ENCODE results near the gene TSPO2.
"Not testable (repeated sequence)": the region's sequence is repeated elsewhere in the genome, so short reads cannot be mapped to it uniquely, and the experiment has no call there.

Gene TSPO2, protein sequence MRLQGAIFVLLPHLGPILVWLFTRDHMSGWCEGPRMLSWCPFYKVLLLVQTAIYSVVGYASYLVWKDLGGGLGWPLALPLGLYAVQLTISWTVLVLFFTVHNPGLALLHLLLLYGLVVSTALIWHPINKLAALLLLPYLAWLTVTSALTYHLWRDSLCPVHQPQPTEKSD

DNA sequence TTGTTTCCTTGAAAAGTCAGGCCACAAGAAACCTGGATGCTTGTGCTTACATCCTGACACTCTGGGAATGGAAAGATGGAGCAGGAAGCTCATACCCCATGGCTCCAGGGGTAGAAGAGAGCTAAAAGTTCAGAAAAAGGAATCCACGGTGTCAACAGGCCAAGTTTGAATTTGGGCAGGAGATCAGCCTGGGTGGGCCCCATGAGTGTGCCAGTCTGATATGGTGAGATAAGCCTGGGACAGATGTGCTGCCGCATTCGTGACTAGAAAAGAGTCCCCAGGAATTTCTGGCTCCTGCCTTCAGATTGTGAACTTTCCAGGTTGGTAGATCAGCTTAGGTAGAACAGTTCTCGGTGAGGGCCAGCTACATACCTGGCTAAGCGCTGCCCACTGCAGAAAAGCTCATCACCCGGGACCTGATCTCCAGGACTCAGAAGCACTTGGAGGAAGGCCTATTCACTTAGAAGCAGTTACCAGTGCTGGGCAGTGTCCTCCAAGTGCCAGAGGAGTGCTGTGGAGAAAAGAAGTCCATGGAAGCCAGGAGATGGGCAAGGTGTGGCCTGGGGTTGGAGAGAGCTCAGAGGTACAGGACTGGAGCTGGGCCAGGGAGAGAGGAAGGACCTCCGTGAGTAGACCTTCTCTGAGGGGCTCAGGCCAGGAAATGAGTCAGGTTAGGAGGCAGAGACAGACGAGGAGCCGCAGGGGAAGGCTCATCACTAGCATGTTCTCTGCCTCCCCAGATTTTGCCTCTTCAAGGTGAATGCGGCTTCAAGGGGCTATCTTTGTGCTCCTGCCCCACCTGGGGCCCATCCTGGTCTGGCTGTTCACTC, at the start of gene TSPO2:
Gene TSPO2, plus strand, starts transcription at position 242 of the 830 bp plus-strand sequence. Its CDS starts 519 bp downstream, at position 761.
- DNase-seq (ENCODE audit: low read depth in 1 of 2, low spot score in 1 of 2): no peak

DNA sequence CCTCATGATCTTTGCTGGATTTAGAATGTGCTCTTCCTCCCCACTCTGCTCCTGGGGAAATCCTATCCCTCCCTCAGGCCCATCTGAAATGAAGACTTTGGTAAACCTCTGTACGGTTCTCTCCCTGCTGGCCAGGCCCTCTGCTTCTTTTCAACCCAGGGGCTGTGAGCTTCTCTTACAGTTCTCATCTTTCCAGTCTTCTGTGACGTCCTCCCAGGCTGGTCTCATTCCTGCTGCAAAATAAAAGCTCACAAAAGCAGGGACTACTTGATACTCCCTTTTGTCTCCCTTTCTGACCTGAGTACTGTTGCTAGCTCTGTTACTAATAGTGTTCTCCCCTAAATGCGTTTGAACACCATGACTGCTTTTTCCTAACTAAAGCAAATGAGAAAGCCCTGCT, 49.5 kb upstream of the TSPO2 start:
- DNase-seq (ENCODE audit: low read depth in 1 of 2, low spot score in 1 of 2): no peak

DNA sequence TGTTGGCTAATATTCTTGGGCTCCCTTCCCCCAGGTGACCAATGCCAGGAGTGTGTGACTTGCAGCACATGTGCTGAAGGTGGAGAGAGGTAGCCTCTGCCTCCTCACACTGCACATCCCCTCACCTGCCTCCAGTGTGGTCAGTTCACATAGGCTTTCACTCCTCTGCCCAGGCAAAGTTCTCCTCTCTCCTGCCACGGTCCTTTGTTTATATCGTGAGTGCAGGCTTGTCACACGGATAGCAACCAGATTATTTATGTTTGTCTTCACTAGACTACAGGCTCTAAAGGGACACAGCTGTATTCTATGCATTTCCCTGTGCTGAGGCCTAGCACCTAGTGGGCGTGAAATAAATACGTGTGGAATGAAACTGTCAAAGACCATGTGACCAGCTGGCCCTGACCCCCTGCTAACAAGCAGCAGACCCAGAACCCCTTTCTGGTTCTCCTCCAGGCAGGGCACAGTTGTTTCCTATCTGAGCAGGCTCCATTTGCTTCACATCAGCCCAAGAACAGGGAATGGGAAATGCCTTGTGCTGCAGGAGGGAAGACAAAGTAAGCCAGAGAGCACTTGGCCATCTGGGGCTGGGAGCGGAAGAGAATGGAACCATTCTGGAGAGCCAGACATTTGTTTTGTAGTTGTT, 45.6 kb upstream of the TSPO2 start:
- no peak for DNase-seq (ENCODE audit: low read depth in 1 of 2, low spot score in 1 of 2)

DNA sequence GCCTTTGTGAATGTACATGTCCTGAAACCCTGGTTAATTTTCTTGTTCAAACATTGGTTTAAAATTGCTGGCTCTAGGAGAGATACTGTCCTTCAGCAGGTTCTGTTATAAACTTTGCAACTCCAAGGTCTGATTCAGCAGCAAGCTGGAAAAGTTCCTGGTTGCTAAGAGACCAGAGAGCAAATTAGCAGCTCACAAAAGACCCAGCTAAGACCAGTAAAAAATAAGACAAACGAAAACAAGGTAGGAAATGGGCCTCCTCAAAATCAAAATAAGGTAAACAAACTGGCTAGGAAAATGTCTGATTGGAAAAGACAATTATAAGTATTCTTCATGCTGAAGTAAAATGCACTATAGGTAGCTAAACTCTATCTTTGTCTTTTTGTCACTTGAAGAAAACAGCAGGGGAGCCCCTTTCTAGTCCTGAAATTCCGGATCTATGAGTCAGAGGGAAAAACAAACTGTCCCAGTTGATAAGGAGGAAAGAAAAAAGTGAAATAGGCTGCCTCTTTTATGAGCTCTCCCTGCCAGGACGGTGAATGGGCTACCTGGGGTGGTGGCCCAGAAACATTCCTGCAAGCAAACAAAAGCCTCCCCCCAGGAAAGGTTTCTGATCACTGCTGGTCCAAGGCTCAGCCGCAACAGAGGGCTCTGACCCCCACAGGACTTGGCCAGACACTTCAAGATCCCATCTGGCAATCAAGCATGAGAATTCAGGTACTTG, 44.9 kb upstream of the TSPO2 start:
- no peak for DNase-seq (ENCODE audit: low read depth in 1 of 2, low spot score in 1 of 2)

DNA sequence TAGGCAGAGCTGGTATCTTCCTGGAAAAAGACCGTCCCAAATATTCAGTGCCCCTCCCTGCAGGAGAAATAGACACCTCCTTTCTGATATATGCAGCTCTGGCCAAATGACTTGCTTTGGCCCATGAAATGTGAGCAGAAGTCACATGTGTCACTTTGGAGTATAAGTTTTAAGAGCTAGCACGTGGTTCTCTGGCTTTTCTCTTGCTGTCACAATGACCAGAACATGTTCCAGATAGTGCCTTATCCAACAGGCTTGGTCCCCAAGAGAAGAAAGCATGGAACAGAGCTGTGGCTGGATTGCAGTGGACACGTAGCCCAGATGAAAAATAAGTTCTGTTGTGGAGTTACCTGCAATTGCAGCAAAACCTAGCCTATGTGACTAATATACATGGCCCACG, 43.6 kb upstream of the TSPO2 start:
- DNase-seq (ENCODE audit: low read depth in 1 of 2, low spot score in 1 of 2): no peak

DNA sequence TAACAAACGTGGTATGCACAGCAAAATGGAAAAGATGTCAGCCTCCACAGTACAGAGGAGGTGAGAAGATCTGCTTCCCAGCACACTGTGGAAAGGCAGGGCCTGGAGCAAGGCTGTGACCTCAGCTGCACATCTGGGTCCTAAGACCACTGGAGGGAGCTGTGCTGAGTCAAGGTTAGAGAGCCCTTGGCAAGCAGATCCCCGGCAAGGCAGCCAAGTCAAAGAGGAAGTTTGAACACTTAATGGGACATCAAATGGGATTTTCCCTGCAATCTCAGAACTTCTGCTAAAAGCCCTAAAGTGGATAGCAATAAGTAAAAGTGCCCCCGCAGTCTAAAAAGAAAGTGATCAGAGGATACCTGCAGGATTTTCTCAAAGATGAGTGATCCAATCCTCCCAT, 42.7 kb upstream of the TSPO2 start:
- DNase-seq (ENCODE audit: low read depth in 1 of 2, low spot score in 1 of 2): no peak

DNA sequence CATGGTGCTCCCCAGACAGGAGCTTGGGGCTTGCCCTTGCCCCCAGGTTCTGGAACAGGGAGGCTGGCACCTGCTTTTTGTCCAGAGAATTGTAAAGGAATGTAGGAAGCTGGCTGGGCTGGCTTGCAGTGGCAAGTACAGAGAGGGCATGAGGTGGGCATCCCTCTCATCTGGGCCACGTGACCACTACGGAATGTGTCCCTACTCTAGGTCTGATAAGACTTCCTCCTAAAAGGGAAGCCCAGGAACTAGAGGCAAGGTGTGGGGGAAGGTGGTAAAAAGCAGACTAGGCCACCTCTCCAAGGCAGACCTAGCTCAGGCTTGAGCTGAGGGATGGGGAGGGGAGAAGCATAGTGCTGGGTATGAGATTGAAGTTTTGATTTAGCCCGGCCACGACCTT, 42.0 kb upstream of the TSPO2 start:
- DNase-seq (ENCODE audit: low read depth in 1 of 2, low spot score in 1 of 2): no peak

DNA sequence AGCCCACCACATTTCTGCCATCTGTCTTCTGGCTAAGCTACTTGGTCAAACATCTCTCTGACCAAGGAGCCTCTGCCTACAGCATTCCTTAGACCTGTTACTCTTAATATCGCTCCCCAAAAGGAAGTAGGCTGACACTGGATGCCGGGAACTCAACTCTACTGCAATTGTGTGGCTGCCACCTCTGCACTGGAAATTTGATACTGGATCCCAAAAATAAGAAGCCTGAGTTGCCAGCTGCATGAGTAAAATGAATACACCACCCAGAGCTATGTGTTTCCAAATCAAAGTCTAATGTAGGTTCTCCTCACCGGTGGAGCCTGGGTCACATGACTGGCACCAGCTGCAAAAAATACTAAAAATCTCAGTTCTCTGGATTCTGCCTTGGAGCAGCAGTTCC, 40.1 kb upstream of the TSPO2 start:
- no peak for DNase-seq (ENCODE audit: low read depth in 1 of 2, low spot score in 1 of 2)

DNA sequence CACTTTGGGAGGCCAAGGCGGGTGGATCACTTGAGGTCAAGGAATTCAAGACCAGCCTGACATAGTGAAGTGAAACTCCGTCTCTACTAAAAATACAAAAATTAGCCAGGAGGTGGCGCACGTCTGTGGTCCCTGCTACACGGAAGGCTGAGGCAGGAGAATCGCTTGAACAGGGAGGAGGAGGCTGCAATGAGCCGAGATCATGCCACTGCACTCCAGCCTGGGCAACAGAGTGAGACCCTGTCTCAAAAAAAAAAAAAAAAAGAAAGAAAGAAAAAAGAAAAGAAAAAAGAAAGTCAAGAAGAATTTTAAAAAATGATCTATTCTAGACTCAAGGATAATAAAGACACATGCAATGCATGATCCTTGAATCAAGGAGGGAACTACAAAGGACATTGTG, 36.0 kb upstream of the TSPO2 start:
- peak; percentile 4 to 52 for DNase-seq (ENCODE audit: low read depth in 1 of 2, low spot score in 1 of 2)

DNA sequence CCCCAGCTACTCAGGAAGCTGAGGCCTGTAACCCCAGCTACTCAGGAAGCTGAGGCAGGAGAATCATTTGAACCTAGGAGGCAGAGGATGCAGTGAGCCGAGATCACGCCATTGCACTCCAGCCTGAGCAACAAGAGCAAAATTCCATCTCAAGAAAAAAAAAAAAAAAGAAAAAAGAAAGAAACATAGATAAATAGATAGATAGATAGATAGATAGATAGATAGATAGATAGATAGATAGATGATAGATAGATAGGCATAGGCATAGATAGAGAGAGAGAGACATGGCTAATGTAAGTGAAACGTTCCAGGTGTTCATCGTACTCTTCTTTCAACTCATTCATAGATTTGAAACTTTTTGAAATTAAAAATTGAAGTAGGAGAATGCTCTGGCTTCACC, 35.3 kb upstream of the TSPO2 start:
- DNase-seq (ENCODE audit: low read depth in 1 of 2, low spot score in 1 of 2): not testable (repeated sequence)

DNA sequence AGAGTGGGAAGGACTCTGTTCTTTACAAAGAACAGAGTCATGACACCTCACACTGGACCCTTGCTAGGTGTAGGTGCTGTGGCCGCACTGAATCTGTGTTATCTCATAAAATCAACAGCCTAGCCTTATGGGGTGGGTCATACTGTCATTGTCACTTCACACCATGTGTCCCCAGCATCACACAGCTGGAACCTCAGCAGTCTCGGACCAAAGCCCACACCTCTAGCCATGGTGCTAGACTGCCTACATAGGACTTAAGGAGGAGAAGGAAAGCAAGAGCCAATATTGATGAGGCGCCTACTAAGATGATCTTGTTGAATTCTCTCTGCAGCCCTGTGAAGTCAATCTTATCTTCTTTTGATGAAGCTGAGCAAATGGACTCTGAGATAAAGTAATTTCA, 34.3 kb upstream of the TSPO2 start:
- no peak for DNase-seq (ENCODE audit: low read depth in 1 of 2, low spot score in 1 of 2)

DNA sequence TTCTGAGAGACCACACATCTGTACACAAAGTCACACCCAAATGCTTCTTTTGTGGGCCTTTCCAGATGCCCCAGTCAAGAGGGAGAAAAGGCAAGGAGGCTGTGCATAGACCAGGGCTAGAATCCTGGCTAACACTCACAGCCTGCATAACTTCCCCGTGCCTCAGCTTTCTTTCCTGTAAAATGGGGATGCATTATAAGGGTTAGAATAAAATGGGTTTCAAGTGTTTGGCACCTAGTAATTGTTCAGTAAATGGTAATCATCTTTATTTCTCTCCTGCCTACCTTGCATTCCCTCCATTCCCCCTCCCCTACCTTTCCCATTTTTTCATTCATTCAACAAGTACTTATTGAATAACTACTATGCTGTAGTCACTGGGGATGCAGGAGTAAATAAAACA, 32.6 kb upstream of the TSPO2 start:
- DNase-seq (ENCODE audit: low read depth in 1 of 2, low spot score in 1 of 2): no peak

DNA sequence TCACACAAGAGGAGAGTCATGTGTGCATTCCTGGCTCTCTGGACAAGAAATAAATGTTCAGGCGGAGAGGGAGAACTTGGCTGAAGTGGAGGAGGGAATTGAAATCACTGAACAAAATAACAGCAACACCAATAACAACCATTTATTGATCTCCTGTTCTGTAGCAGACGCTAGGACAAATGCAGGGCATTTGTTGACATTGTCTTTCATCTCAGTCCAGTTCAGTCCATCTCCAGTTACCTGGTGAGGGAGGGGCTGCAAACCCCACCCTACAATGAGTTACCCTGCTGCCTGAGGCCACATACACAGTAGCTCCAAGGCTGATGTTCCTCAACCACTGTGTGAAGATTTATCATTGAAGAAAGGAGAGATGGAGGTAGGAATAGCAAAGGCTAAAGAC, 30.6 kb upstream of the TSPO2 start:
- DNase-seq (ENCODE audit: low read depth in 1 of 2, low spot score in 1 of 2): no peak

DNA sequence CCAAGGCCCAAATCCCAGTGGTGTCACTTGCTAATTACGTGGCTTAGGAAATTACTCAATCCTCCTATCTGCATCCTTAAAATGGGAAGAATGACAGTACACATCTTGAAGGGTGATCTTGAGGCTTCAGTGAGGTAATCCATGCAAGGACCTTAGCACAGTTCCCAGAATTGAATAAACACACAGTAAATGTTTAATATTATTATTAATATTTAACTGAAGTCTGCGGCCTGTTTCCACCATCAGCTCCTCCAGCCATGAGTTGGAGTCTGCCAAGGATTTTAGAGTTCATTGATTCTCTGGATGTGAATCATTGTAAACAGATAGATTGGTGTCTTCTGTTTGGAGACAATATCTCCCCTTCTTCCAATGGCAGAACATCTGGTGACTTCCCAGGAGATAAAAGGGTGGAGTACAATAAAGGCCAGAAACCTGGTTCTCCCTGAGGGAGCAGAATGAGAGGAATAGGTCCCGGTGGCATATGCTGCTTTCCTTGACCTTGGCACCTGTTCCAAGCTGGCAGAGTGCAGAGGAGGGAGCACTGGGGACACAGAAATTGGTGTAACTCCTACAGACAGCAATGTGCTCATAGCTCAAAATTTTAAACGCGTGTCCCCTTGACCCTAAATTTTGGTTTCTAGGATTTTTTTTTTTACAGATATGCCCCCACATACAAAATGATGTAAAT, 28.7 kb upstream of the TSPO2 start:
- DNase-seq (ENCODE audit: low read depth in 1 of 2, low spot score in 1 of 2): no peak

DNA sequence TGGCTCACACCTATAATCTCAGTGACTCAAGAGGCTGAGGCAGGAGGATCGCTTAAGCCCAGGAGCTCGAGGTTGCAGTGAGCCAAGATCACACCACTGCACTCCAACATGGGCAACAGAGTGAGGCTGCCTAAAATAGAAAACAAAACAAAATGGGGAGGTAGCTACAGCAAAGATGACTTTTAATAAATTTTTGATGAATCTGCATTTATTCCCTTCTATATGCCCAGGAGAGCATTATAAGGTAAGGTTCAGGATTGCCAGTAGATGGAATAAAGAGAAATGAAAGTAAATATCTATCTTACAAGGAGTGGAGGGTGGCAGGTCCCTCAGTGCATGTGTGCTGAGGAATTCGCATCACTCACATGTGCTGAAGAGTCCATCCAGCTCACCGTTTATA, 27.5 kb upstream of the TSPO2 start:
- DNase-seq (ENCODE audit: low read depth in 1 of 2, low spot score in 1 of 2): no peak

DNA sequence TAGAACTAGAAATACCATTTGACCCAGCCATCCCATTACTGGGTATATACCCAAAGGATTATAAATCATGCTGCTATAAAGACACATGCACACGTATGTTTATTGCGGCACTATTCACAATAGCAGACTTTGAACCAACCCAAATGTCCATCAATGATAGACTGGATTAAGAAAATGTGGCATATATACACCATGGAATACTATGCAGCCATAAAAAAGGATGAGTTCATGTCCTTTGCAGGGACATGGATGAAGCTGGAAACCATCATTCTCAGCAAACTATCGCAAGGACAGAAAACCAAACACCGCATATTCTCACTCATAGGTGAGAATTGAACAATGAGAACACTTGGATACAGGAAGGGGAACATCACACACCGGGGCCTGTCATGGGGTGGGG, 26.4 kb upstream of the TSPO2 start:
- DNase-seq (ENCODE audit: low read depth in 1 of 2, low spot score in 1 of 2): not testable (repeated sequence)

DNA sequence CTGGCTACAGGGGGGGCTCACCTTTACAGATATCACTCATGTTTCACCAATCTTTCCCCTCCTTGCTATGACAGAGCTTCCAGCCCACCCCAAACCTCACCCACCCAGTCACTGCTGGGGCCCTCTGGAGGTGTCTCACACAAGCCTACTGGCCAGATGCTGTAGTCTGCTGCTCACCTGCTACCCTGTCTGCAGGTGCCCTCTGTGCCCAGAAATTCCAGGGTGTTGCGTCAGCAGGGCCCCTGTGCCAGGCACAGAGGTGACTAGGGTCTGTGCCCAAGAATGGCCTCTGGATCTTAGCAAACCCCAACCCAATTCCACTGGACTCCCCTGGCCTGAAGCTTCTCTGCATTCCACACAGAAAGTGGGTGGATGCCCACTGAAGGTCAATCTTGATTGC, 24.6 kb upstream of the TSPO2 start:
- no peak for DNase-seq (ENCODE audit: low read depth in 1 of 2, low spot score in 1 of 2)

DNA sequence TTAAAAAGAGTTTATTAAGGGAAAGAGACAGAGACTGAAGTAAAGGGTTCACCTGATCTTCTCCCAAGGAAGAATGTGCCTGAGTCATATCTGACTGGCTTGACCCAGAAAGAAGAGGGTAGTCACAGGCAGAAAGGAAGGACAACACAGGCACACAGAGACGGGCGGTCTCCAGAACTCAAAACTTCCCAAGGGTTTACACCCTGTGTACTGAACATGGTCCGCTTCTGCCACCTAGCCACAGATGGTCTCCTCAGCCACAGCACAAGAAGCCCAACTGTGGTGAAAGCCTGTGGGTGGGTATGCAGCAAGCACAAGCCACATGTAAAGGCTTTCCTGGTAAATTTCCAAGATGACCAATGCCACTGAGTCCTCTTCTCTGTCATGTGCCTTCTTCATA, 20.4 kb upstream of the TSPO2 start:
- DNase-seq (ENCODE audit: low read depth in 1 of 2, low spot score in 1 of 2): no peak

DNA sequence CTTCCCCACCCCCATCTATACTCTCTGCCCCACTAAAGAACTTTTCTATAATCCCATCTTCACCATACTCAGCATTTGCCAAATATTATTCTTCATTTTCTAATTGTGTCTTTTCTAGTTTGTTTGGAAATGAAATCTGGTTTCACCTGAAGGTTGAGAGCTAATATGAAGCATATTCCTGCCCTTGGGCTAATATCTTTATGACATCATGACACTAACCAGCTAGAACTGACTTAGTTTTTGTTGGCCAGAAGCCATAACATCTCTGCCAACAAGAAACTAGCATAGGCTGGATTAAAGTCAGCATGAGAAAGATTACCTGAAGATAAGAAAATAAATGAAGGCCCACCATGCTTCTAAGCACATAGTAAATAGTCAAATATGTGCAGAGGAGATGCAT, 20.0 kb upstream of the TSPO2 start:
- DNase-seq (ENCODE audit: low read depth in 1 of 2, low spot score in 1 of 2): no peak

DNA sequence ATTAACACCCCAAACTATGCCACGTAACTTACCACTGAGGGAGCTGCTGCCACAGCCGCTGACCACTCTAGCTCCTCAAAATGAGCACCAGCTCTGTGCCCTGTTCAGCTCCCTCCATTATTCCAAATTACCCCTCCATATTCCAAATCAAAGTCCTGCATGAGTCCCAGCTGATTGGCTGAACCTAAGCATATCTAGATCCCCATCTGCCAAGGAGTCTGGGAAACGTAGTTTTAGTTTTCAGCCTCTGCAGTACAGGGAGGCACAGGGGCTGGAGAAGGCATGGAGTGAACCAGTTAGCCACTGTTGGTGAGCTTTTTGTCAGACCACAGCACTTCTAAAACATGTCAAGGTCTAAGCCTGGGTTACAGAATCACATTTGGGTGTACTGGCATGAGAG, 19.2 kb upstream of the TSPO2 start:
- no peak for DNase-seq (ENCODE audit: low read depth in 1 of 2, low spot score in 1 of 2)

DNA sequence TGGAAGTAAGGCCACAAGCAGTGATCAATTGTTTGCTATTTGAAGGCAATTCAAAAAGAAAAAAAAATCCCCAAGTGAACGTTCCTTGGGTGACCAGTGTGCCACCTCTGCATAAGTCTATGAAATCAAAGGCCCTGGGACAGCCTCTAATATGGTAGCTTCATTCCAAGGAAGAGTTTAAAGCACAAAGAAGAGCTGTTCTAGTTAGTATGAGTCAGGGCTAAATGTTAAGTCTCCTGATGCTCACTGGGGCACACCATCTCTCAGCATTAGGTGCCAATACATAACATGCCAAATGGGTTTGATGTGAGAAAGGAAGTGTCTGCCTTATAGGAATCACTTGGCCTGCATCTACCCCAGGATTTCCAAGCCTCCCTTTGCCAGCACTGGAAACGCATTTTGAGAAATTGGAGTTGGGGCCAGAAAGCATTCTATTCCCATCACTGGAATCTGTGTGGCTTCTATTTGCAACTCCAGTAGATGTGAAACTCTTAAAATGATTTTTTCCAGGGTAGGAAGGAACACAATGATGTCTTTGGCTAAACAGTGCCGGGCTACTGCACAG, 16.2 kb upstream of the TSPO2 start:
- no peak for DNase-seq (ENCODE audit: low read depth in 1 of 2, low spot score in 1 of 2)
